GM18508 (cell line): ENCODE measurements around the gene BRCA1.
A peak's percentile ranks its signal among the peaks of the same experiment; 100 is the strongest.
"Not testable (repeated sequence)": the region's sequence is repeated elsewhere in the genome, so short reads cannot be mapped to it uniquely, and the experiment has no call there.

Source experiments
- ATAC-seq: cut with Tn5 transposase; IDR thresholded peaks from one replicate; pipeline ENCODE4 v1.9.1; 2021; ENCODE audit warnings: moderate number of reproducible peaks; ENCODE audit not compliant: insufficient read depth, unreplicated experiment

Gene BRCA1

DNA sequence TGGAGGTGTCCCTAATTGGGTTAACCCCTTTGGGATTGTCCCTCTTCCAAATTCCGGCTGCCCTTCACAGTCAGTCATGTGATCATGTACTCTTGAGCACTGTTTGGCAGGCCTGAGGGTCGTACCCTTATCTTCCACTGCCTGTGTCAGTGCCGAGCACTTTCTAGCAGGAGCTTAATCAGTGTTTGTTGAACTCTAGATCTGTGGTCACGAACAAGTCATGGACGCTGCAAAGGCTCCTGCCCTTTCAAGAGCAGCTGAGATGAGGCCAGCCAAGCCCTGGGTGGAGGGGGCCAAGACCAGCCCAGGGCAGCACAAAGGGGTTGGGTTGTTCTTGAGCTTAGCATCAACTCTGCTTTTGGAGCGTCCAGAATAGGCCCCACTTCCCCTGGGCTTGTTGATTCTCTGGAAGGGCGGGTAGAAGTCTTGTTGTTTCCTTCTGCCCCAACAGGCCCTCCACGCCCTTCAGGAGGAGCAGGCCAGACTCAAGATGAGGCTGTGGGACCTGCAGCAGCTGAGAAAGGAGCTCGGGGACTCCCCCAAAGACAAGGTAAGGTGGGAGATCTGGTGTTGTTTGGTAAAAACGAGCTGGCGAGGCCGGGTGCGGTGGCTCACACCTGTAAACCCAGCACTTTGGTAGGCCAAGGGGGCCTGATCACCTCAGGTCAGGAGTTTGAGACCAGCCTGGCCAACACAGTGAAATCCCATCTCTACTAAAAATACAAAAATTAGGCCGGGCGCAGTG, 113.3 kb downstream of the BRCA1 start:
- no peak for ATAC-seq

DNA sequence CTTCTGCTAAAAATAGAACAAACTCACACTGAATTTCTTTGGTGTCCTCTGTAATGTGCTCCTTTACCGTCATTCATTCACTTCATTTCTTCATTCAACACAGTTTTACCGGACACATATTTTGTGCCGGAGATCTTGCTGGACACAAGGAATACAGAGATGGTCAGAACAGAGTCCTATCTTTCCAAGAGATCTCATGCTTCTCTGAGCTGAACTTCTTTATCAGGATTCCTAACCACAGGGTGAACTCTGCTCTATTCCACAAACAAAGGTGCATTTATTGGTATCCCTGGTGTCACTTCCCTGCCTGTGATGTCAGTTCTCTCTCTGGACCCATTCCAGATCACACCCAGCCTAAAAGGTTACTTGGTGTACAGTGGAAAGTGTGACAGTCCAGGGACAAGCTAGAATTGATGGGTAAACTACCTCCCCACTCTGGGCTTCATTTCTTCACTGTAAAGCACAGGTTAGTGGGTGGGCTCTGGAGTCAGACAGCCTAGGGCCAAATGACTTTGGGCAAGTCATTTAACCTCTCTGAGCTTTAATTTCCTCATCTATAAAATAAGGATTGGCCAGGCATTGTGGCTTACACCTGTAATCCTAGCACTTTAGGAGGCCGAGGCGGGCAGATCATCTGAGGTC, 114.4 kb downstream of the BRCA1 start:
- ATAC-seq = no peak

DNA sequence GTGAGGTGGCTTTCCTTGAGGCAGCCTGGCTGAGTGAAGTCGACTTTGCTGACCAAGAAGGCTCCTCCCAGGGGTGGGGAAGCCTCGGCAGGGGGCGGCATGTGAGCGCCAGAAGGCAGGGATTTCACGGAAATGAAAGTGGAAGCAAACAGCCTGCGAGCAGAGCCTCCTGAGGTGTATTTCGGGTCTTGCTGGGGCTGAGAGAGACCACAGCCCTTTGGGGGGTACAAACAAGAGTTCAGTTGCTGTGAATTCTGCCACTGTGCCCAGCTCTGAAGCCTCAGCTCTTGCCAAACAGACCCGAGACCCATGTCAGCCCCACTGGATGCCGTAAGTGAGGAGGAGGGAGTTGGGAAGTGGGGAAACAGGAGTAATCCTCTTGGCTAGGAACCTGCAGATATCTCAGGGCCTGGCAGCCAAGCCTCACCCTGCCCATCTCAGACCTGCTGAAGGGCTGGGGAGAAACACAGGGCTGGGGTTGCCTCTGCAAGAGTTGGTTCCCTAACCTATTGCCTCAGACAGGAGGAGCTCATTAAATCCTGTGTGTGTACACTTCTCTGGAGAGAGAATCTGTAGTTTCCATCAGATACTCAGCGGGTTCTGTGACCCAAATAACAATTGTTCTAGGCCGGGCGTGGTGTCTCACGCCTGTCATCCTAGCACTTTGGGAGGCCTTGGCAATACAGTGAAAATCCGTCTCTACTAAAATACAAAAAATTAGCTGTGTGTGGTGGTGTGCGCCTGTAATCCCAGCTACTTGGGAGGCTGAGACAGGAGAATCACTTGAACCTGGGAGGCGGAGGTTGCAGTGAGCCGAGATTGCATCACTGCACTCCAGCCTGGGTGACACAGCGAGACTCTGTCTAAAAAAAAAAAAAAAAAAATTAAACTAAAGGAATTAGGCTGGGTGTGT, 118.3 kb downstream of the BRCA1 start, which contains the start of gene IFI35:
Gene IFI35 (plus strand): TSS at position 146 of the 913 bp plus-strand sequence. CDS start 164 bp downstream, at position 310.
- ATAC-seq = no peak

DNA sequence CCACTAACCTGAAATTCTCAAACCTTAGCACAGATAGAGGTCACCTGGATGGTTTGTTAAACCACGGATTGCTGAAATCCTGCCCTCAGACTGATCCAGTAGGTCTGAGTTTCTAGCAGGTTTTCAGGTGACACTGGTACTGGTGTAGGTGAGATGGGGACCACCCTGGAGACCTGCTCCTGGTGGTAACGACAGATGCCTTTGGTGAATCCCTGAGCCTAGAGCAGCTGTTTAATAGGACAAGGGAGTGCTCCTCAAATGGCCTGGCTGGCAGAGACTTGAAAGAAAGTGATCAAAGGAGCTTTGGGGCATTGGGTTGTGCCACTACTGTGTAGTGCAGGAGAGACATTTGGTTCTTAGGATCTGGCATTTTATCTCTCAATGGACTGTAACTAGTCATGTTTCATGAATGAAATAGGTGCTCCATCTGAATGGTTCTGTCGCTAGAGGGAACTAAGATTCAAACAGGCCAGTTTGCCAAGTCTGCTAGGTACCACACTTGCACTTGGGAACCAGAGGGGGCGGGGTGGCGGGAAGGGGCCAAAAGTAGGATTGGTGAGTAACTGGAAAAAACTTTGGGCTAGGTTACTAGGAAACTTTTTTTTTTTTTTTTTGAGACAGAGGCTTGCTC, 121.5 kb downstream of the BRCA1 start:
- ATAC-seq = no peak

DNA sequence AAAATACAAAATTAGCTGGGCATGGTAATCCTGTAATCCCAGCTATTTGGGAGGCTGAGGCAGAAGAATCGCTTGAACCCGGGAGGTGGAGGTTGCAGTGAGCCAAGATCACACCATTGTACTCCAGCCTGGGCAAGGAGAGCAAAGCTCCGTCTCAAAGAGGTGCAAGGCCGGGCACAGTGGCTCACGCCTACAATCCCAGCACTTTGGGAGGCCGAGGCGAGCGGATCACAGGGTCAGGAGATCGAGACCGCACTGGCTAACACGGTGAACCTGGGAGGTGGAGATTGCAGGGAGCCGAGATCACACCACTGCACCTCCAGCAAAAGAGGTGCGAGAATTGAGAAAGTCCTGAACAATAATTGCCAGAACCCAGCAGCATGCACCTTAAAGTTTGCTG, 124.3 kb downstream of the BRCA1 start:
- not testable (repeated sequence) for ATAC-seq

DNA sequence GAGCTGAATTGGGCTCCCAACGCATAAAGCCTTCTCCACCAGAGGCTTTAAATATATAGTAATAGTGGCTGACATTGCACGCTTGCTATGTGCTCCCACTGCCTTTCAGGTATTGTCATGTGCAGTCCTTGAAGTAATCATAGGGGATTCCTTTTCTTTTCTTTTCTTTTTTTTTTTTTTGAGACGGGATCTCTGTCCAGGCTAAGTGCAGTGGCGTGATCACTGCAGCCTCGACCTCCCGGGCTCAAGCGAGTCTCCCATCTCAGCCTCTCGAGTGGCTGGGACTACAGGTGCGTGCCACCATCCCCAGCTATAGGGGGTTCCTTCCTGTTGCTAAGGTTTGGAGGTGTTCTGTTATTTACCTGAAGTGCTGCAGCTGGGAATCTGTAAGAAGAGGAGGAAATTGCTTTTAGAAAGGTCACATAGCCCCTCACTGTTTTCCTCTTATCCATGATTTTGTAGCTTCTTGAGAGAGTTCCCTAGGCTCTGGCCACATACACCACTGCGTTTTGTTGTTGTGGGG, 126.1 kb downstream of the BRCA1 start:
- ATAC-seq = no peak

DNA sequence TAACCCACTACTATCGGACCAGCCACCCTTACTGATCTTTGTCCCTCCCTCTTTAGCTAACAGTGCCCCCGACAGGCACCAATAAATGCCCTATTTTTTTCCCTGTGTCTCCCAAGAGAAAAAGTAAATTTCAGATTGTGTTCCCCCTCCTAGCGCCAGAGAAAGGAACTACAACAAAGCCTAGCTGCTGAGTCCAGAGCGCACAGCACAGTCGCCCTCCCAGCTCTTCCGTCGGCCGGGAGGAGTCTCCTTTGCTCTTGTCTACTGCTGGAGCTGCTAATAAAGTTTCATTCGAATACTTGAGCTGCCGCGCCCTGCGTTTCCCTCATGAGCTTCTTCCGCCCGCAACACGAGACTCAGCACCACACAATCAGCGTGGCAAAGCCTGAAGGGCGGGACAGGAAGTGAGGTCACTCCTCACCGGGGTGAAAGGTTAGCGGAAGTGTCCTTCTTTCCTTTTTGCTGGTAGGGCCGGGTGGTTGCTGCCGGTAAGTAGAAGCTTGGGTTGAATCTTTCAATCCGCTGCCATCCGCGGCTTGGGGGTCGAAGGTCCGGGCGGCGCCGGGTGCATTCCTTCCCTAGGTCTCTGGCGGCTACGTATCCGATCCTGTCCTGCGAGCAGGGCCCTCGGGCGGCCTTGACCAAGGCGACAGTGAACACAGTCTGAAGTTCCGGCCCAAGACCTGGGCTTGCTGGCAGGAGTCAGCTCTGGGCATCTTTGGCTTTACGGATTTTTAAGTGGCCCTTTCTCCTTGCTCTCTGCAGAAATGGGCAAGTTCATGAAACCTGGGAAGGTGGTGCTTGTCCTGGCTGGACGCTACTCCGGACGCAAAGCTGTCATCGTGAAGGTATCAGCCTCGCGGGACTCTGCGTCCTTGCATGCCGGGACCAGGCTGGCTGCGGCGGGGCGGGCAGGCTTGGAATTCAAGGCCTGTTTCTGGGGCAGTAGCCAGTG, 126.9 kb downstream of the BRCA1 start, which contains the start of gene RPL27:
Gene RPL27 (plus strand): TSS at position 436 of the 955 bp plus-strand sequence. CDS start 332 bp downstream, at position 768.
- ATAC-seq = peak; percentile 81

DNA sequence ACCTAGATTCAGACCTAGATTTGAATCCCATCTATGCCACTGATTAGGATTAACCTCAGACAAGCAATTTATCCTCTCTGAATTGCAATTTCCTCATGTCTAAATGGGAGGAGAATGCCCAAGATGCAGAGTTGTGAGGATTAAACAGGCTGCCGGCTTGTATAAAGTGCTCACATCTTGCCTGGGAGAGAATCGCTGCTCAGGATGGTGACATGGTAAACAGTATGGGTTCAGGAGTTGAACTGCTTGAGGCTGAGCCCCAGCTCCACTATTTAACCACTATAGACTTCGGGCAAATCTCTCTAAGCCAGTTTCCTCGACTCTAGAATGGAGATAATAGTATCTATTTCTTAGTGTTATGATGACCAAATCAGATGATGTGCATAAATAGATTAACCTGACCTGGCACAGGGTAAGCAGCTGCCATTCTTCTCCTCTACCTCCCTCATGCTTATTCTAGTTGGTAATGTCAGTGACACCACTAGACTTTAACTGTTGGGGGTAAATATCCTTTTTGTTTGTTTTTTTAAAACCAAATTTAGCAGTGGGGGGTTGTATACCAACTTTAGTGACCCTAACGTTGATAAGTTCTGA, 127.7 kb downstream of the BRCA1 start:
- no peak for ATAC-seq
